BLaER1 (cell line): Measurements from ENCODE around the gene DHCR7.

Experiments used
- H3K27ac ChIP-seq: shearing (Covaris generic); formaldehyde crosslinking; 2 replicates; pipeline ENCODE4 v1.8.1; 2022
- H3K27me3 ChIP-seq: shearing (Covaris generic); formaldehyde crosslinking; 2 replicates; pipeline ENCODE4 v1.8.1; 2022
- H3K36me3 ChIP-seq: shearing (Covaris generic); formaldehyde crosslinking; 2 replicates; pipeline ENCODE4 v1.8.1; 2022
- H3K4me1 ChIP-seq: shearing (Covaris generic); formaldehyde crosslinking; 2 replicates; pipeline ENCODE4 v1.8.1; 2022
- H3K4me2 ChIP-seq: shearing (Covaris generic); formaldehyde crosslinking; 2 replicates; pipeline ENCODE4 v1.8.1; 2022
- H3K4me3 ChIP-seq: shearing (Covaris generic); formaldehyde crosslinking; 2 replicates; pipeline ENCODE4 v1.8.1; 2022
- H3K9ac ChIP-seq: shearing (Covaris generic); formaldehyde crosslinking; 2 replicates; pipeline ENCODE4 v1.8.1; 2022
- H3K9me3 ChIP-seq: shearing (Covaris generic); formaldehyde crosslinking; 2 replicates; pipeline ENCODE4 v1.8.1; 2022
- H4K20me1 ChIP-seq: shearing (Covaris generic); formaldehyde crosslinking; 2 replicates; pipeline ENCODE4 v1.8.1; 2022
- Cebpa-rat ChIP-seq: shearing (Covaris generic); IDR thresholded peaks from 2 replicates; pipeline ENCODE4 v1.8.1; 2022

Gene DHCR7

GRCh38 chr11:71489311-71490043 is 41.3 kb upstream of the DHCR7 start:
- H3K9ac ChIP-seq: no peak overlapping the region
- no peaks in the 10 kb centered on the region for H3K27me3 ChIP-seq
- H4K20me1 ChIP-seq: no peaks in the 10 kb centered on the region
- H3K27ac ChIP-seq: peak overlapping the region; percentile 45; the same call in 1 of the 2 replicates
- H3K36me3 ChIP-seq: peaks cover 94% of the 10 kb centered on the region
- no peak for TF ChIP-seq Cebpa-rat
- no peaks in the 10 kb centered on the region for H3K9me3 ChIP-seq
- H3K4me2 ChIP-seq: peak overlapping the region; percentile 54
- H3K4me3 ChIP-seq: no peak overlapping the region
- peaks cover 27% of the 10 kb centered on the region for H3K4me1 ChIP-seq

- no peak for TF ChIP-seq Cebpa-rat
- H3K36me3 ChIP-seq: peaks cover 94% of the 10 kb centered on the region
- H3K9ac ChIP-seq: 0 out of 2 replicates have a peak overlapping the region, but pooled peaks have one; percentile 24
- H3K4me1 ChIP-seq: peaks cover 22% of the 10 kb centered on the region
- H3K27ac ChIP-seq: peak overlapping the region; percentile 45
- H4K20me1 ChIP-seq: no peaks in the 10 kb centered on the region
- H3K9me3 ChIP-seq: no peaks in the 10 kb centered on the region
- peak overlapping the region; percentile 54 for H3K4me2 ChIP-seq
- no peak overlapping the region for H3K4me3 ChIP-seq
- no peaks in the 10 kb centered on the region for H3K27me3 ChIP-seq
These were observed 40.6 kb upstream of the DHCR7 start for GRCh38 chr11:71488681-71489270.

GRCh38 chr11:71486320-71486719 is 38.1 kb upstream of the DHCR7 start:
- Histone ChIP-seq H3K9me3 (no peaks in the 10 kb centered on the region), H3K4me1 (peaks cover 22% of the 10 kb centered on the region), H3K4me2 (no peak overlapping the region), H3K27me3 (no peaks in the 10 kb centered on the region), H3K36me3 (peaks cover 95% of the 10 kb centered on the region), H4K20me1 (no peaks in the 10 kb centered on the region), H3K27ac (no peak overlapping the region), H3K9ac (no peak overlapping the region), H3K4me3 (no peak overlapping the region)
- TF ChIP-seq Cebpa-rat: no peak

- no peak overlapping the region for H3K27ac ChIP-seq
- H3K4me3 ChIP-seq: no peak overlapping the region
- H3K9ac ChIP-seq: no peak overlapping the region
- no peak overlapping the region for H3K4me2 ChIP-seq
- no peaks in the 10 kb centered on the region for H3K27me3 ChIP-seq
- H3K4me1 ChIP-seq: peaks cover 25% of the 10 kb centered on the region
- H3K9me3 ChIP-seq: no peaks in the 10 kb centered on the region
- no peaks in the 10 kb centered on the region for H4K20me1 ChIP-seq
- peaks cover 95% of the 10 kb centered on the region for H3K36me3 ChIP-seq
- no peak for TF ChIP-seq Cebpa-rat
These were observed 37.3 kb upstream of the DHCR7 start for GRCh38 chr11:71485466-71485865.

- Histone ChIP-seq H3K4me3 (no peak overlapping the region), H3K4me2 (no peak overlapping the region), H3K27me3 (no peaks in the 10 kb centered on the region), H3K36me3 (peaks cover 95% of the 10 kb centered on the region), H4K20me1 (no peaks in the 10 kb centered on the region), H3K4me1 (peaks cover 29% of the 10 kb centered on the region), H3K9me3 (no peaks in the 10 kb centered on the region), H3K27ac (no peak overlapping the region), H3K9ac (no peak overlapping the region)
- no peak for TF ChIP-seq Cebpa-rat
These were observed 36.8 kb upstream of the DHCR7 start for GRCh38 chr11:71485063-71485399.

GRCh38 chr11:71484248-71485062 is 36.3 kb upstream of the DHCR7 start:
- no peak for TF ChIP-seq Cebpa-rat
- Histone ChIP-seq H3K36me3 (peaks cover 95% of the 10 kb centered on the region), H3K9ac (no peak overlapping the region), H3K4me1 (peaks cover 26% of the 10 kb centered on the region), H4K20me1 (no peaks in the 10 kb centered on the region), H3K4me3 (no peak overlapping the region), H3K4me2 (no peak overlapping the region), H3K9me3 (no peaks in the 10 kb centered on the region), H3K27ac (no peak overlapping the region), H3K27me3 (no peaks in the 10 kb centered on the region)

GRCh38 chr11:71483692-71484091 is 35.5 kb upstream of the DHCR7 start:
- no peaks in the 10 kb centered on the region for H3K27me3 ChIP-seq
- no peak overlapping the region for H3K4me3 ChIP-seq
- H4K20me1 ChIP-seq: no peaks in the 10 kb centered on the region
- H3K27ac ChIP-seq: no peak overlapping the region
- H3K4me1 ChIP-seq: peaks cover 18% of the 10 kb centered on the region
- TF ChIP-seq Cebpa-rat: no peak
- H3K36me3 ChIP-seq: peaks cover 95% of the 10 kb centered on the region
- no peak overlapping the region for H3K9ac ChIP-seq
- H3K4me2 ChIP-seq: no peak overlapping the region
- H3K9me3 ChIP-seq: no peaks in the 10 kb centered on the region

GRCh38 chr11:71482746-71483364 is 34.7 kb upstream of the DHCR7 start:
- no peak overlapping the region for H3K4me2 ChIP-seq
- H3K36me3 ChIP-seq: peaks cover 95% of the 10 kb centered on the region
- no peak overlapping the region for H3K27ac ChIP-seq
- no peak overlapping the region for H3K4me3 ChIP-seq
- H3K4me1 ChIP-seq: peaks cover 17% of the 10 kb centered on the region
- no peak overlapping the region for H3K9ac ChIP-seq
- H3K9me3 ChIP-seq: no peaks in the 10 kb centered on the region
- no peaks in the 10 kb centered on the region for H3K27me3 ChIP-seq
- TF ChIP-seq Cebpa-rat: no peak
- no peaks in the 10 kb centered on the region for H4K20me1 ChIP-seq

- Histone ChIP-seq H3K9me3 (no peaks in the 10 kb centered on the region), H3K9ac (no peak overlapping the region), H4K20me1 (no peaks in the 10 kb centered on the region), H3K36me3 (peaks cover 98% of the 10 kb centered on the region), H3K4me2 (no peak overlapping the region), H3K4me1 (peaks cover 19% of the 10 kb centered on the region), H3K4me3 (no peak overlapping the region), H3K27ac (no peak overlapping the region), H3K27me3 (no peaks in the 10 kb centered on the region)
- no peak for TF ChIP-seq Cebpa-rat
These were observed 34.0 kb upstream of the DHCR7 start for GRCh38 chr11:71482216-71482615.
